BJ (cell line): ENCODE measurements around the gene TPM3. TPM values are rescaled to one million over a fixed set of nuclear protein-coding genes. Genes with fewer than 3 reads are reported as not detected.

ENCODE experiments used
- CTCF ChIA-PET: fragments of 350-600 bp; formaldehyde crosslinking; extraction: SDS; loops from one replicate; lab custom pipeline; 2021; ENCODE audit warnings: antibody characterized with exemption, inconsistent platforms; lab: Yijun Ruan, JAX
- POLR2A ChIA-PET: fragments of 300-600 bp; sonication (Branson Sonifier 250); formaldehyde crosslinking; extraction: SDS; loops from one replicate; lab custom pipeline; 2021; ENCODE audit warnings: antibody characterized with exemption; lab: Charles Lee
- DNase-seq: peaks from one replicate; pipeline ENCODE4 v3.0.0-alpha.2; 2011; ENCODE audit warnings: low read depth
- H3K27me3 ChIP-seq: 2 replicates; pipeline ENCODE4 v1.6.0; 2011; ENCODE audit warnings: low read length; ENCODE audit not compliant: control insufficient read depth, insufficient read depth
- H3K36me3 ChIP-seq: 2 replicates; pipeline ENCODE4 v1.5.1; 2011; ENCODE audit warnings: low read length; ENCODE audit not compliant: control insufficient read depth, insufficient read depth
- H3K4me3 ChIP-seq: 2 replicates; pipeline ENCODE4 v1.5.1; 2011; ENCODE audit warnings: low read depth, mild to moderate bottlenecking, control low read depth, low read length
- CTCF ChIP-seq: IDR thresholded peaks from 2 replicates; pipeline ENCODE4 v1.5.1; 2011; ENCODE audit warnings: low read depth, mild to moderate bottlenecking, control low read depth, inconsistent platforms, low read length, moderate library complexity; ENCODE audit not compliant: insufficient read depth
- polyA plus RNA-seq: library from polyadenylated mRNA; depleted of rRNA; stranded (reverse); fragments of >200 nt; gene quantifications from 2 replicates; pipeline ENCODE4 v1.2.3, GENCODE V29; 2011

TPM3 gene
- polyA plus RNA-seq, 1 experiment, result 275 TPM

DNA sequence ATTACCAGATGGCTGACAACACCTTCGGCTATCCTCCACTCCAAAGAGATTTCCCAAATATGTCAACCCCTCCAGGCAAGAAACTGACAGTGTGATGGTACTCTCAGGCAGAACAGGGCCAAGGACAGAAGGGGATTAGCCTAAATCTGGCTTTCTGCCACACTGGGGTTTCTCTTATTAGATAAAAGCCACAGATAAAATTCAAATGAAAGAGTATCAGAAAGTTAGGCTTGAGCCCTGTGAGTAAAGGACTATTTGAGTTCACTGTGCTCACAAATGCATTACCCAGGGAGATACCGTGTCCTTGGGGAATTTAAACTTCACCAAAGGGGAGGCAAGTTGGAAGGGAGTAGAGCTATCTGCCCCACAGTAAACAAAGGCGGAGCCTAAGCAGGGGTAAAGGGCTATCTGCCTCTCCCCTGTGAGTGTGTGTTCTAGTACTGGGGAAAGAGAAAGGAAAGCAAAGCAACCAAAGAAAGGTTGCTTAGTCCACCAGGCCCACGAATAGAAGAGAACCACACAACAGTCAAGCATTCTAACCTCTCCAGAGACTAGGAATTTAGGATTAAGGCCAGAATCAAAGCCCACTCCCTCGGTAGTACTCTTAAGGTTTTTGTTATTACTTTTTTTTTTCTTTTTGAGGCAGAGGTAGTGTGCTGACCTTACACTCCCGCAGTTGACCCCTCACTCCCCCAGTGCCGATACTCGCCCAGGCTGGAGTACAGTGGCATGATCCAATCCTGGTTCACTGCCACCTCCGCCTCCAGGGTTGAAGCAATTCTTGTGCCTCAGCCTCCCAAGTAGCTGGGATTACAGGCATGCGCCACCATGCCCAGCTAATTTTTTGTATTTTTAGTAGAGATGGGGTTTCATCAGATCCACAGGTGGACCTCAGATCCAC is 12.7 kb downstream of the TPM3 start:
- no peak for TF ChIP-seq CTCF
- DNase-seq, result no peak
- peaks cover 5% of the 10 kb centered on the region for H3K36me3 ChIP-seq
- POLR2A ChIA-PET, result interaction anchor here (0.6 kb wide), 1 partner anchor 189 kb away, joined by 3 read pairs; the partner anchor contains the start of gene RPS27
- CTCF ChIA-PET, result interaction anchor here (1.6 kb wide), 1 partner anchor 146 kb away, joined by 3 read pairs; the partner anchor contains the start of gene ATP8B2
- H3K27me3 ChIP-seq, result no peaks in the 10 kb centered on the region
- no peak overlapping the region for H3K4me3 ChIP-seq

DNA sequence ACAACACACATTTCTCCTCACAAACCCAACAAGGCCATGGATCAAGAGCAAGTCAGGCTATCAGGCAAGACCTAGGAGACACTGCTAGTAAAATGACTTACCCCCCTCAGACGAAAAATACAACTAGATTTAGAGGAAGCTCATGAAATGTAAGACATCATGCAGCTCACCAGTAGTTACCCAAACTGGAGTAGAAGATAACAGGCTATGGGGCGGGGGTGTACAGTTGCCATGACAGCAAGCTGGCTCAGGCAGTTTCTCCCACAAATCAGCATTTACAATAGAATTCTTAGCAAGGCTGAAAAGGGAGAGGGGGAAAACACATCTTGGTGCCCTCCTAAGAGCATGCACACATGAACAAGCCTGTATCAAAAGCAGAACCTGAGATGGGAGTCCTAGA is 13.9 kb downstream of the TPM3 start:
- TF ChIP-seq CTCF, result no peak
- ChIA-PET POLR2A (no interaction called here), CTCF (no interaction called here)
- H3K27me3 ChIP-seq, result no peaks in the 10 kb centered on the region
- no peak for DNase-seq
- H3K4me3 ChIP-seq, result no peak overlapping the region
- peaks cover 7% of the 10 kb centered on the region for H3K36me3 ChIP-seq

DNA sequence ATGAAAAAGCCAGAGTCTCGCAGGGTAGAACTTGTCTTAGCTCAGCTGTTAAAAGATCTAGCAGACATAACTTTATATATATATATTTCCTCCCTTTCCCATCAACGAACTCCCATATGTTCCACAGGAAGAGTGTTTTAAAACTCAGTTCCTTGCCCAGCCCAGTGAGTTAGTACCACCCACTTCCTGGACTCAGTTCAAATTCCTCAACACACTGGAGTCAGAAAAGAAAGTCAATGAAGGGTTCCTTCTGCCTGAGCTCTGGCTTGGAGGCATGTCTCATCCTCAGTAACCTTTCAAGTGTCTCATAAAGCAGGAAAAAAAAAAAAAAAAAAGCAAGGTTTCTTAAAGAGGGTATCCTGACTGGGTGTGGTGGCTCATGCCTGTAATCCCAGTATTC is 15.6 kb downstream of the TPM3 start:
- H3K36me3 ChIP-seq, result peaks cover 20% of the 10 kb centered on the region
- CTCF ChIA-PET, result interaction anchor here (2.1 kb wide), 1 partner anchor 14 kb away, joined by 4 read pairs; no protein-coding TSS in a partner anchor
- no peak for TF ChIP-seq CTCF

GRCh38 chr1:154174654-154175053 is 17.2 kb downstream of the TPM3 start:
- peaks cover 30% of the 10 kb centered on the region for H3K36me3 ChIP-seq
- CTCF ChIA-PET, result no interaction called here

More for the DNA sequence above, 15.6 kb downstream of the TPM3 start:
- POLR2A ChIA-PET, result interaction anchor here (0.7 kb wide), 1 partner anchor 53 kb away, joined by 3 read pairs; no protein-coding TSS in a partner anchor
- Histone ChIP-seq H3K4me3 (no peak overlapping the region), H3K27me3 (no peaks in the 10 kb centered on the region)
- DNase-seq, result no peak

More at GRCh38 chr1:154174654-154175053, 17.2 kb downstream of the TPM3 start:
- POLR2A ChIA-PET, result no interaction called here
- Histone ChIP-seq H3K27me3 (no peaks in the 10 kb centered on the region), H3K4me3 (no peak overlapping the region)
- no peak for TF ChIP-seq CTCF
- no peak for DNase-seq
